GM19395 (cell line): ENCODE measurements around the gene SNED1.
"Not testable (repeated sequence)": the region's sequence is repeated elsewhere in the genome, so short reads cannot be mapped to it uniquely, and the experiment has no call there.

ENCODE experiments used
- ATAC-seq: cut with Tn5 transposase; IDR thresholded peaks from one replicate; pipeline ENCODE4 v1.9.1; 2021; ENCODE audit warnings: mild to moderate bottlenecking, moderate library complexity; ENCODE audit not compliant: unreplicated experiment

The SNED1 gene

GRCh38 chr2:241081643-241082340 is 83.4 kb downstream of the SNED1 start:
- ATAC-seq, result no peak

GRCh38 chr2:241082341-241083090 is 84.1 kb downstream of the SNED1 start:
- ATAC-seq, result no peak

GRCh38 chr2:241083091-241083415 is 84.6 kb downstream of the SNED1 start:
- ATAC-seq, result no peak

DNA sequence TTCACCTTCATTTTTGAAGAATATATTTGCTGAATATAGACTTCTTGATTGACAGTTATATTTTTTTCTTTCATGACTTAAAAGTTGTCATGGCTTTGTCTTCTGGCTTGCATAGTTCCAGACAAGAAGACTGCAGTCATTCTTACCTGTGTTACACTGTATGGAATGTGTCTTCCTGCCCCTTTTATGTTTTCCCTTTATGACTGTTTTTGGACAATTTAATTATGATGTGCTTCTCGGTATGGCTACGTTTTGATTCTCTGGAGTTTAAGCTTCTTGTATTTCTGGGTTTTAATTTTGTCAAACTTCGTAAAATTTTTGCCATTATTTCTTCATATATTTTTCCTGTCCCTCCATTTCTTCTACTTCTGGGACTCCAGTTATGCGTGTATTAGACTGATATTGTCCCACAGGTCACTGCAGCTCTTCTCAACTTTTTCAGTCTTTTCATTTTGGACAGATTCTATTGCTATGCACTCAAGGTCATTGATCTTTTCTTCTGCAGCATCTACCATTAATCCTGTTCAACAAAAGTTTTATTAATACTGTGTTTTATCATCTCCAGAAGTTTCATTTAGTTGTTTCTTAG is 86.5 kb downstream of the SNED1 start:
- ATAC-seq, result no peak

GRCh38 chr2:241087420-241088268 is 89.2 kb downstream of the SNED1 start:
- ATAC-seq, result peak; percentile 62

DNA sequence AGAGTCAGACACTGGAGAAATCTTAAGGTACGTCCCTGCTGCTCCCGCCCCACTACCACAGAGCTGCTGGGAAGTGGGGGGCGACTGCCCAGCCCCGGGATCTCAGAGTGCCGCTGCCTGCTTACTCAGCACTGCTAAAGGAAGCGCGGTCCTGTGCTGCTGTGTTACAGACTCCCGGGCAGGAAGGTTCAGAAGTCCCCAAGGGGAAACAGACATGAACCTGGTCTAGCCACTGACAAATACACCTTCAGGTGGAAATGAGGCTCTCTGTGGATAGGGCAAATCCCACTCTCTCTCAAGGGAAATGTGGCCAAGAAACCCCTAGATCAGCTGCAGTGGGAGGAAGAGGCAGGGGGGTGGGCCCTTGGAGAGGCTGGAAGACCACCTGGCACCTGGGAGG is 90.0 kb downstream of the SNED1 start:
- ATAC-seq, result peak; percentile 45

GRCh38 chr2:241088791-241089732 is 90.6 kb downstream of the SNED1 start:
- ATAC-seq, result no peak

GRCh38 chr2:241091201-241091600 is 92.8 kb downstream of the SNED1 start:
- no peak for ATAC-seq

DNA sequence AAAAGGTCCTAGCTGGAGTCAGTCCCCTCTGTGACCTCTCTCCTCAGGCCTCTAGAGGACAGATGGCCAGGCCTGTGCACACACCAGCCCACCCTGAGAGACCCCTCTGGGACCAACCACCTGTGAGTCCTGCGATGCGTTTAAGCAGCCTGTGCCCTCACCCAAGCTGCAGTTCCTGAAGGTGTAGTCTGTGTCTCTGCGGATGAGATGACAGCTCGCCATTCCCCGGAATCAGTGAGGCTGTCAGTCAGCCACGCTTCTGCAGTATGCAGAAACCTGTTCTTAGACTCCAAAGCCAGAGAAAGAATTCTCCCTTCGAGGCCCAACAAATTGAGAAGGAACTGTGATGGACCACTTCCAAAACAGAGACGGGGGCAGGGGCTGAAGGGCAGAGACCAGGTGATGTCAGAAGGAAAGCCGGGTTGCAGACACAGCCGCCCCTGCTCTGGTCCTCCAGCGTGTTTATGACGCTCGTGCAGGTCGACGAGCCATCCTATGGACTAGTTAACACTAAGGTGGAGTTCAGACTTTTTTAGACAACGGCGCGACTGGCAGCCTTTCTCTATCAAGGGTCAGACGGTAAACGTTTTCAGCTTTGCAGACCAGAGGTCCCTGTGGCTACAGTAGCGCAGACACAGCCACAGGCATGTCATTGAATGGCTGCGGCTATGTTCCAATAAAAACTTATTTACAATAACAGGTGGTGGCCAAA is 93.5 kb downstream of the SNED1 start:
- no peak for ATAC-seq

DNA sequence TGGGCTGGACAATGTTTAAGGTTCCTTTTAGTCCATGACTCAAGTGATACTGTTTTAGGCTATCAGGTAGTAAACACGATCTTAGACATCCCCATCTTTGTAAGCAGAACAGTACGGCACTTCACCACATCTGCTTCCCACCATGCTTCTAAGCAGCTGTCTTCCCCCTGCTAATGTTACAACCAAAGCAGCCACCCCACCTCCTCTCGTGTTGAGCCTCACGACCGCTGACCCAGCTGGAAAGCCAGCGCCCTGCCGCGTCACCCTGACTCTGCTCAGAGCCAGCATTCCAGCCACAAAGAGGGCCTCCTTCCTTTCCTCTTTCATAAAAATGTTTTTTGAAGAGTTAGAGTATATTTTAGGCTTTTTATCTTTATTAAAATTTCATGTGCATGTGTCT is 94.3 kb downstream of the SNED1 start:
- ATAC-seq, result no peak

- ATAC-seq, result not testable (repeated sequence)
Measured at GRCh38 chr2:241093133-241093781, 94.8 kb downstream of the SNED1 start.

DNA sequence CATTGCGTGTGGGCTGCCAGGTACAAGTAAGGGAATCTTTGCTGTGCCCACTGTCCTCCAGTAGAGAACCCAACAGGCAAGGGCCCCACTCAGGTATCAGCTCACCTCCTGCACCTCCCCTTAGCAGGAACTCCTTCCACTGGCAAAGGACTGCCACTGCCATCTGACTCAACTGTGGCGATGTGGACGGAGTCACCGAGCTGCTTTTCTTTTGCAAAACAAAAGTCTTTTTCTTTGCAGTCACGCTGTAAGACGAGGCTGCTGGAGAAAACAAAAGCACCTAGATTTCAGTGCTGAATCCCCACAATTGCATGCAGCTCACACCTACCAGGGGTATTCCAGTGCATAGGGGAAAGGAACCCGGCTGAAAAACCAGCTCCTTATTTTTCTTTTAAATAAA is 95.8 kb downstream of the SNED1 start:
- ATAC-seq, result no peak

DNA sequence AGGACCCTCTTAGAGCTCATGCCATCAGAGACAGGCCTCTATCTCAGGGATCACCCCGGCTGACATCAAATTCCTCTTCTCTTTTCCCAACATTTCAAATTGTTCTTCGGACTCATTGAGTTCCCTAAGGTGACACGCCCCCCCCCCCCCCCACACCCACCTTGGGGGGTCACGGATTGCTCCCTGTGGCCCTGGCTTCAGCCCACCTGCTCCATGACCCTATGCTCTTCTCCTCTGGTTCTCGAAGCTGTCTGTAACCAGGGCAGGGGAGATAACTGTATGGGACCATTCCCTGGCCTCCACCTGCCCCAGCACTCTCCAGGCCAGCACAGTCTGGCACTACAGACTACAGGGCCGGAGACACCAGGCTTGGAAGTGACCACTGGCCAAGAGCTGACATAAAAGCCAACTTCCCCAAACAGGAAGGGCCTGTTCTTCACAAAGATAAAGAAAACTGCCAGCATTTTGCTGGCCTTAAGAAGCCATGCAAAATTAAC is 96.6 kb downstream of the SNED1 start:
- ATAC-seq, result no peak

- ATAC-seq, result no peak
Measured at GRCh38 chr2:241095594-241096290, 97.3 kb downstream of the SNED1 start.

- ATAC-seq, result peak; percentile 50
Measured at GRCh38 chr2:241096979-241097378, 98.6 kb downstream of the SNED1 start.

DNA sequence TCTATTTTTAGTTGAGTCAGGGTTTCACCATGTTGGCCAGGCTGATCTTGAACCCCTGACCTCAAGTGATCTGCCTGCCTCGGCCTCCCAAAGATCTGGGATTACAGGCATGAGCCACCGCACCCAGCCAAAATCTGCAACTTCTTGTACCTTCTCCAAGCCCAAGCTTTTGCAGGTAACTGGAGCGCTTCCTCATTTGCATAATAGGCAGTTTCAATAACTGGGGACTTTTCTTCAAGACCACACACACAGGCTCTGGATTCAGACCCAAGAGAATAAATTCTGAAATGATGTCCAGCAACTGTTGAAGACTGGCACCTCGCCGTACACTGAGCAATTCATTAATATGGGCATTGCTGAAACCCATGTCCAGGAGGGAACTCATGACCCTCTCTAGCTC is 100.8 kb downstream of the SNED1 start:
- no peak for ATAC-seq

DNA sequence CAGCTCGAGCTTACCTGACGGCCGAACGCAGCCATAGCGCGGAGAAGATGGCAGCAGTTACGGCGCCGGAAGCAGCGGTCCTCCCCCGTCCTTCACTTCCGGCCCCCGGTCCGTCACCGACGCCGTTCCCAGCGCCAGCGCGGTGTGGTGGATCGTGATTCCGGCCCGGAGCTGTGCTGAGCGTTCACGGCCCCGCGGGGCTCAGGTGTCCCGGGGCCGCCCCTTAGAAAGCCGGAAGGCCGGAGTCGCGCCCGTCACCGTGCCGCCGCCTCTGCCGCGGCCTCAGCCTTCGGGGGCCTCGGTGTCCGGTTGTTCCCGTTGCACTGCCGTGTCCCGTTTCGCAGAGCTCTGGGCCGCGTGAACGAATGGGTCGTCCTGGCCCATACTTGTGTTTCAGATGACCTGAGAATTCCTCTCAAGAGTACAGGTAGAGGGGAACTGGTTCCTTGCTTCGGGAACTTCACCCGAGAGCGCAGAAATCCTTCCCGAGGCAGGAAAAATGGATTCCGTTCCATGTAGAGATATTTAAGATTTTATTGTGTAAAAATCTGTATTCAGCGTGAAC is 103.9 kb downstream of the SNED1 start, which contains the start of gene MTERF4:
MTERF4 (minus strand) TSS at position 49 of the 565 bp plus-strand sequence; CDS start at position 35, 14 bp downstream.
- peak; percentile 80 for ATAC-seq

DNA sequence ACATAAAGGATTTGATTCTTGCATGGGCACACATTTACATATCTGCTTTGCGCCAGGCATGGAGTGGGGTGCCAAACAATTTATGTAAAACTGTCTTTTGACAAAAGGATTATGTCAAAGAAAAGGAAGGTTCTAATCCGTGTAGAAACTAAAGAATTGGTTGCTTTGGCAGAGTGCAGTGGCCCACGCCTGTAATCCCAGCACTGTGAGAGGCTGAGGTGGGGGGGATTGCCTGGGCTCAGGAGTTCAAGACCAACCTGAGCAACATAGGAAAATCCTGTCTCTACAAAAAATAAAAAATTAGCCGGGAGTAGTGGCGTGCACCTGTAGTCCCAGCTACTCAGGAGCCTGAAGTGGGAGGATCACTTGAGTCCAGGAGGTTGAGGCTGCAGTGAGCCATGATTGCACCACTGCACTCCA is 104.8 kb downstream of the SNED1 start:
- ATAC-seq, result no peak
